IMR-90 (cell line): ENCODE data around the gene LMLN. TPM values are rescaled to one million over a fixed set of nuclear protein-coding genes. Genes with fewer than 3 reads are reported as not detected.

Experiments
- ATAC-seq: fragments of 200-7000 bp; cut with Tn5 transposase; 2 replicates; pipeline ENCODE4 v1.9.1; 2020; ENCODE audit warnings: low read depth, mild to moderate bottlenecking, moderate library complexity
- BruUV-seq: library from RNA; stranded (reverse); fragments of 400-500 nt; replicated peaks from 2 replicates; lab custom pipeline; 2021; lab: Mats Ljungman, UMichigan
- CTCF ChIA-PET: fragments of 300-600 bp; formaldehyde crosslinking; extraction: SDS; loops from one replicate; lab custom pipeline; 2021; ENCODE audit warnings: antibody characterized with exemption; lab: Yijun Ruan, JAX
- POLR2A ChIA-PET: fragments of 300-600 bp; sonication (Branson Sonifier 250); formaldehyde crosslinking; loops from one replicate; lab custom pipeline; 2022; ENCODE audit warnings: antibody characterized with exemption; ENCODE audit not compliant: unreplicated experiment; lab: Charles Lee
- DNase-seq: peaks from one replicate; pipeline ENCODE4 v3.0.0; 2013
- H2AFZ ChIP-seq: replicated peaks from 2 replicates; pipeline ENCODE3; 2013; ENCODE audit warnings: low read length, mild to moderate bottlenecking; ENCODE audit not compliant: poor library complexity
- H2AK5ac ChIP-seq: 2 replicates; pipeline ENCODE4 v1.6.1; 2013; ENCODE audit warnings: low read depth, low read length, inconsistent platforms
- H2AK9ac ChIP-seq: replicated peaks from 2 replicates; pipeline ENCODE3; 2013; ENCODE audit warnings: mild to moderate bottlenecking, low read depth, low read length, moderate library complexity; ENCODE audit not compliant: poor library complexity
- H2BK120ac ChIP-seq: 2 replicates; pipeline ENCODE4 v1.6.1; 2013; ENCODE audit warnings: low read depth, low read length, inconsistent platforms
- H2BK15ac ChIP-seq: 3 replicates; pipeline ENCODE4 v1.6.1; 2013; ENCODE audit warnings: low read depth, low read length, inconsistent platforms
- H2BK20ac ChIP-seq: 2 replicates; pipeline ENCODE4 v1.6.1; 2013; ENCODE audit warnings: low read depth, mild to moderate bottlenecking, inconsistent platforms, low read length, moderate library complexity
- H2BK5ac ChIP-seq: 2 replicates; pipeline ENCODE4 v1.6.1; 2013; ENCODE audit warnings: mild to moderate bottlenecking, low read depth, low read length, inconsistent platforms; ENCODE audit not compliant: poor library complexity, severe bottlenecking
- H3K14ac ChIP-seq: replicated peaks from 2 replicates; pipeline ENCODE4 v1.6.1; 2013; ENCODE audit warnings: low read depth, low read length, inconsistent platforms
- H3K18ac ChIP-seq: 2 replicates; pipeline ENCODE4 v1.6.1; 2013; ENCODE audit warnings: low read depth, low read length, control low read depth
- H3K23ac ChIP-seq: 2 replicates; pipeline ENCODE4 v1.6.1; 2013; ENCODE audit warnings: low read depth, low read length, inconsistent platforms
- H3K27ac ChIP-seq: 2 replicates; pipeline ENCODE4 v1.5.1; 2013; ENCODE audit warnings: mild to moderate bottlenecking, control low read depth, low read length; ENCODE audit not compliant: insufficient read depth
- H3K27me3 ChIP-seq: 2 replicates; pipeline ENCODE4 v1.6.1; 2013; ENCODE audit warnings: low read length; ENCODE audit not compliant: control insufficient read depth, insufficient read depth
- H3K36me3 ChIP-seq: 2 replicates; pipeline ENCODE4 v1.6.1; 2013; ENCODE audit warnings: low read length, mixed read lengths; ENCODE audit not compliant: control insufficient read depth, insufficient read depth
- H3K4ac ChIP-seq: 2 replicates; pipeline ENCODE4 v1.6.1; 2013; ENCODE audit warnings: low read depth, low read length, inconsistent platforms
- H3K4me1 ChIP-seq: 2 replicates; pipeline ENCODE4 v1.6.1; 2013; ENCODE audit warnings: low read length, mixed read lengths; ENCODE audit not compliant: control insufficient read depth, insufficient read depth
- H3K4me2 ChIP-seq: 2 replicates; pipeline ENCODE4 v1.6.1; 2013; ENCODE audit warnings: low read depth, mild to moderate bottlenecking, control low read depth, low read length, moderate library complexity
- H3K4me3 ChIP-seq: 2 replicates; pipeline ENCODE4 v1.5.1; 2013; ENCODE audit warnings: low read depth, mild to moderate bottlenecking, control low read depth, low read length, moderate library complexity; ENCODE audit not compliant: insufficient read depth
- H3K56ac ChIP-seq: 2 replicates; pipeline ENCODE4 v1.6.1; 2013; ENCODE audit warnings: low read length, inconsistent platforms; ENCODE audit not compliant: insufficient read depth; ENCODE audit errors: extremely low read depth
- H3K79me1 ChIP-seq, 2 experiments: 2 replicates each; pipeline ENCODE4 v1.6.1; 2013; ENCODE audit warnings: low read length in 2 of 2, inconsistent platforms in 1 of 2, low read depth in 1 of 2
- H3K9ac ChIP-seq: 2 replicates; pipeline ENCODE4 v1.6.1; 2013; ENCODE audit warnings: low read depth, low read length, control low read depth
- H3K9me1 ChIP-seq: 2 replicates; pipeline ENCODE4 v1.6.1; 2013; ENCODE audit warnings: low read length, inconsistent platforms; ENCODE audit not compliant: insufficient read depth
- H3K9me3 ChIP-seq: 2 replicates; pipeline ENCODE4 v1.6.1; 2013; ENCODE audit warnings: low read length; ENCODE audit not compliant: control insufficient read depth, insufficient read depth
- H4K20me1 ChIP-seq: 2 replicates; pipeline ENCODE4 v1.6.1; 2013; ENCODE audit warnings: low read length, inconsistent platforms; ENCODE audit not compliant: insufficient read depth
- H4K5ac ChIP-seq: 2 replicates; pipeline ENCODE4 v1.6.1; 2013; ENCODE audit warnings: mild to moderate bottlenecking, low read depth, low read length, control low read depth
- H4K8ac ChIP-seq, 2 experiments: 2 replicates each; pipeline ENCODE4 v1.6.1; 2013; ENCODE audit warnings: low read depth in 2 of 2, low read length in 2 of 2, control low read depth in 1 of 2, inconsistent platforms in 1 of 2
- H4K91ac ChIP-seq: 2 replicates; pipeline ENCODE4 v1.6.1; 2013; ENCODE audit warnings: low read depth, low read length, inconsistent platforms; ENCODE audit not compliant: insufficient read depth
- FOS ChIP-seq: fragments of 150-350 bp; IDR thresholded peaks from 2 replicates; pipeline ENCODE4 v1.6.1; 2016; ENCODE audit warnings: low read depth, low read length
- MAZ ChIP-seq: IDR thresholded peaks from 2 replicates; pipeline ENCODE4 v1.6.1; 2012; ENCODE audit warnings: low read depth, mild to moderate bottlenecking, low read length, improper control_type of control experiment, moderate library complexity, borderline replicate concordance
- MXI1 ChIP-seq: IDR thresholded peaks from 2 replicates; pipeline ENCODE4 v1.6.1; 2012; ENCODE audit warnings: low read depth, mild to moderate bottlenecking, low read length, moderate library complexity, borderline replicate concordance
- NFE2L2 ChIP-seq: fragments of 150-350 bp; IDR thresholded peaks from 2 replicates; pipeline ENCODE4 v1.6.1; 2016; ENCODE audit warnings: low read depth, mild to moderate bottlenecking, low read length
- POLR2A ChIP-seq: IDR thresholded peaks from 2 replicates; pipeline ENCODE4 v1.6.1; 2012; ENCODE audit warnings: mild to moderate bottlenecking, low read depth, low read length
- RAD21 ChIP-seq: IDR thresholded peaks from 2 replicates; pipeline ENCODE4 v1.6.1; 2012; ENCODE audit warnings: low read length, improper control_type of control experiment
- RFX5 ChIP-seq: IDR thresholded peaks from 2 replicates; pipeline ENCODE4 v1.8.0; 2012; ENCODE audit warnings: low read depth, mild to moderate bottlenecking, low read length, moderate library complexity
- SMC3 ChIP-seq: fragments of 150-350 bp; IDR thresholded peaks from 2 replicates; pipeline ENCODE4 v1.6.1; 2016; ENCODE audit warnings: low read depth, mild to moderate bottlenecking, antibody characterized with exemption, low read length, moderate library complexity
- WGBS, 2 experiments: methylation state at CpG; one replicate each; pipeline versions ENCODE4 v1.1.5 to v1.1.7; 2013; ENCODE audit warnings: missing lambda C conversion rate in 2 of 2; ENCODE audit not compliant: insufficient read length in 1 of 2; ENCODE audit errors: extremely low coverage in 2 of 2; 5-methylcytosine and 5-hydroxymethylcytosine counted together
- dilution Hi-C: fragments of 300-500 bp; cut with HindIII; formaldehyde crosslinking; loops from one replicate; pipeline ENCODE4 v1.14.3; 2018; ENCODE audit warnings: low sequenced_read_pairs; ENCODE audit not compliant: unreplicated experiment
- in situ Hi-C: fragments of 300-500 bp; cut with MboI; formaldehyde crosslinking; loops from 3 replicates; pipeline ENCODE4 v1.14.3; 2019; ENCODE audit warnings: low sequenced_read_pairs, inconsistent platforms, mixed read lengths
- intact Hi-C: fragments of 100-400 bp; cut with micrococcal nuclease; formaldehyde crosslinking; loops from 2 replicates; pipeline ENCODE4 v1.10.0; 2022
- polyA plus RNA-seq, 3 experiments: library from polyadenylated mRNA; depleted of rRNA; stranded (reverse); fragments of >200 nt; gene quantifications; 2 replicates each; pipeline ENCODE4 v1.2.3, GENCODE V29; 2012; ENCODE audit warnings: low replicate concordance in 1 of 3
- total RNA-seq: library from RNA; depleted of rRNA; stranded (reverse); fragments of >200 nt; gene quantifications from 2 replicates; pipeline ENCODE4 v1.2.3, GENCODE V29; 2012
- TF ChIP-seq, protein P1 (sequence below): fragments of 150-350 bp; IDR thresholded peaks from 2 replicates; pipeline ENCODE4 v1.6.1; 2017; ENCODE audit warnings: mild to moderate bottlenecking, antibody characterized with exemption, low read length, low read depth
- TF ChIP-seq, protein P2 (sequence below): conservative IDR thresholded peaks from 2 replicates; pipeline ENCODE4 v1.5.1; 2012; ENCODE audit warnings: mild to moderate bottlenecking, low read depth, low read length, improper control_type of control experiment
- TF ChIP-seq, protein P3 (sequence below): fragments of 150-350 bp; IDR thresholded peaks from 2 replicates; pipeline ENCODE4 v1.6.1; 2016; ENCODE audit warnings: low read depth, mild to moderate bottlenecking, low read length, moderate library complexity, borderline replicate concordance

Gene LMLN
- total and polyA plus RNA-seq, 2 of the 4 experiments (the other 2 are of a cell fraction), result 3.3 to 3.9 TPM

DNA sequence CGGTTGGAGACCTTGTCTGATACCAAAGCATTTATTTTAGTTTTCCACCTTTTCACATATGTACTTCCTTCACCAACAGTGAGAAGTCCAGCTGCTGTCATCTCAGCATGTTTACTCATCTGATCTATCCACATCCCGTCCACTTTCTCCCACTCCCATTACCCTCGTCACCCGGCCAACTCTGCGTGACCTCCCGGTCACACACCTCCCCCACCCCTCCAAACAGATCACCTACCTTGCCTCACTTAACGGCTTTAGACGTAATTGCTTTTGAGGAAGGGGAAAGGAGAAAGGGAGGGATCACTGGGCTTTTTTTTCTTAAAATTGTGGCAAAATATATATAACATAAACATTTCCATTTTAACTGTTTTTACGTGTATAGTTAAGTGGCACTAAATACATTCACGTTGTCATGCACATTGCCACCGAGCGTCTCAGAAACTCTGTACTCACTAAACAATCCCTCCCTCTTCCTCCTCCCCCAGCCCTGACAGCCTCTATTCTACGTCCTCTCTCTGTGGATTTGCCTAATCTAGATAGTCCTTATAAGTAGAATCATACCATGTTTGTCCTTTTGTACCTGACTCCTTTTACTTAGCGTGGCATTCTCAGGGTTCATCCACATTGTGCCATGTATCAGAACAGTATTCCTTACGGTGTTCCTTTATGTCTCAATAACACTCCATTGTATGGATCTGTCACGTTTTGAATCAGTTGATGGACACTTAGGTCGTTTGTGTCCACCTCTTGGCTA, 67.2 kb downstream of the LMLN start (continued):
- TF ChIP-seq MAZ, result no peak

DNA sequence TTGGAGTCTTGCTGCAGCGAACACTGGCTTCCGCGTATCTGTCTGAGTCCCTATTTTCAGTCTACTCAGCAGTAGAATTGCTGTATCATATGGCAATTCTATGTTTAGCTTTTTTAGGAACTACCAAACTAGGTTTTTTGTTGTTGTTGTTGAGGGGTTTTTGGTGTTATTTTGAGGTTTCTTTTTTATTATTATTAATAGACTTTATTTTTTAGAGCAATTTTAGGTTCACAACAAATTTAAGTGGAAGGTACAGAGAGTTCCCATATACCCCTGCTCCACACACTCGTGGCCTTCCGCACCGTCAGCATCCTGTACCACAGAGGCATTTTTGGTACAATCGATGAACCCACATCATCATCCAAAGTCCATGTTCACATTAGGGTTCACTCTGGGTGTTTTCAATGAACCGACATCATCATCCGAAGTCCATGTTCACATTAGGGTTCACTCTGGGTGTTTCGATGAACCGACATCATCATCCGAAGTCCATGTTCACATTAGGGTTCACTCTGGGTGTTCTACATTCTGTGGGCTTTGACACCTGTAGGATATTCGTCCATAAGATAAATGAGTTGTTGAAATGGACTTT, 67.9 kb downstream of the LMLN start:
- TF ChIP-seq RAD21 (no peak), FOS (no peak), MAZ (no peak), MXI1 (no peak), SMC3 (no peak), NFE2L2 (no peak), RFX5 (no peak), POLR2A (no peak)
- TF ChIP-seq, protein P1, sequence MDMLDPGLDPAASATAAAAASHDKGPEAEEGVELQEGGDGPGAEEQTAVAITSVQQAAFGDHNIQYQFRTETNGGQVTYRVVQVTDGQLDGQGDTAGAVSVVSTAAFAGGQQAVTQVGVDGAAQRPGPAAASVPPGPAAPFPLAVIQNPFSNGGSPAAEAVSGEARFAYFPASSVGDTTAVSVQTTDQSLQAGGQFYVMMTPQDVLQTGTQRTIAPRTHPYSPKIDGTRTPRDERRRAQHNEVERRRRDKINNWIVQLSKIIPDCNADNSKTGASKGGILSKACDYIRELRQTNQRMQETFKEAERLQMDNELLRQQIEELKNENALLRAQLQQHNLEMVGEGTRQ, result no peak
- TF ChIP-seq, protein P2, sequence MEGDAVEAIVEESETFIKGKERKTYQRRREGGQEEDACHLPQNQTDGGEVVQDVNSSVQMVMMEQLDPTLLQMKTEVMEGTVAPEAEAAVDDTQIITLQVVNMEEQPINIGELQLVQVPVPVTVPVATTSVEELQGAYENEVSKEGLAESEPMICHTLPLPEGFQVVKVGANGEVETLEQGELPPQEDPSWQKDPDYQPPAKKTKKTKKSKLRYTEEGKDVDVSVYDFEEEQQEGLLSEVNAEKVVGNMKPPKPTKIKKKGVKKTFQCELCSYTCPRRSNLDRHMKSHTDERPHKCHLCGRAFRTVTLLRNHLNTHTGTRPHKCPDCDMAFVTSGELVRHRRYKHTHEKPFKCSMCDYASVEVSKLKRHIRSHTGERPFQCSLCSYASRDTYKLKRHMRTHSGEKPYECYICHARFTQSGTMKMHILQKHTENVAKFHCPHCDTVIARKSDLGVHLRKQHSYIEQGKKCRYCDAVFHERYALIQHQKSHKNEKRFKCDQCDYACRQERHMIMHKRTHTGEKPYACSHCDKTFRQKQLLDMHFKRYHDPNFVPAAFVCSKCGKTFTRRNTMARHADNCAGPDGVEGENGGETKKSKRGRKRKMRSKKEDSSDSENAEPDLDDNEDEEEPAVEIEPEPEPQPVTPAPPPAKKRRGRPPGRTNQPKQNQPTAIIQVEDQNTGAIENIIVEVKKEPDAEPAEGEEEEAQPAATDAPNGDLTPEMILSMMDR, result no peak
- TF ChIP-seq, protein P3, sequence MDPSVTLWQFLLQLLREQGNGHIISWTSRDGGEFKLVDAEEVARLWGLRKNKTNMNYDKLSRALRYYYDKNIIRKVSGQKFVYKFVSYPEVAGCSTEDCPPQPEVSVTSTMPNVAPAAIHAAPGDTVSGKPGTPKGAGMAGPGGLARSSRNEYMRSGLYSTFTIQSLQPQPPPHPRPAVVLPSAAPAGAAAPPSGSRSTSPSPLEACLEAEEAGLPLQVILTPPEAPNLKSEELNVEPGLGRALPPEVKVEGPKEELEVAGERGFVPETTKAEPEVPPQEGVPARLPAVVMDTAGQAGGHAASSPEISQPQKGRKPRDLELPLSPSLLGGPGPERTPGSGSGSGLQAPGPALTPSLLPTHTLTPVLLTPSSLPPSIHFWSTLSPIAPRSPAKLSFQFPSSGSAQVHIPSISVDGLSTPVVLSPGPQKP, result no peak
- Histone ChIP-seq H3K9me3 (no peaks in the 10 kb centered on the region), H4K8ac (no peak overlapping the region), H3K4ac (no peak overlapping the region), H3K4me1 (peaks cover 5% of the 10 kb centered on the region; the same call in 1 of the 2 replicates), H3K27me3 (no peaks in the 10 kb centered on the region), H3K4me3 (no peak overlapping the region), H2AK9ac (no peak overlapping the region), H2BK120ac (no peak overlapping the region), H4K5ac (no peak overlapping the region), H4K91ac (no peak overlapping the region), H3K79me1 (no peaks in the 10 kb centered on the region), H3K23ac (no peak overlapping the region), H3K9me1 (0 out of 2 replicates have a peak, but pooled peaks cover 2% of the 10 kb centered on the region), H3K27ac (no peak overlapping the region), H3K18ac (no peak overlapping the region), H2AFZ (no peak overlapping the region), H3K56ac (no peak overlapping the region), H3K9ac (no peak overlapping the region), H3K4me2 (no peak overlapping the region), H3K14ac (no peak overlapping the region), H2BK5ac (no peak overlapping the region), H2AK5ac (no peak overlapping the region), H2BK15ac (no peak overlapping the region), H4K20me1 (no peaks in the 10 kb centered on the region), H2BK20ac (no peak overlapping the region), H3K36me3 (peaks cover 2% of the 10 kb centered on the region; the same call in 1 of the 2 replicates)
- dilution Hi-C loops, result no loop called here
- in situ Hi-C loops, result no loop called here
- POLR2A ChIA-PET, result no interaction called here
- no TSS peak for BruUV-seq
- no peak for DNase-seq
- no peak for ATAC-seq
- CTCF ChIA-PET, result no interaction called here
- intact Hi-C loops, result no loop called here
- 100% methylated on average over 1 of the region's 13 CpGs; no CpG with 5 or more reads in 1 of the 2 experiments for WGBS, 2 experiments
